ENCODE data around the gene PHF1.

Gene PHF1

GRCh38 chr6:33417903-33418689, 7.3 kb downstream of the PHF1 start, which contains the start of gene CUTA:
CUTA (minus strand) TSS chr6:33418107; CDS start chr6:33418000, 107 bp downstream.
- DNase-seq (ENCODE audit: low read depth) = peak; percentile 100

- peak; percentile 59 for DNase-seq (ENCODE audit: low read depth)
These were observed 8.0 kb downstream of the PHF1 start for GRCh38 chr6:33418690-33419291.

GRCh38 chr6:33419580-33420490, 9.0 kb downstream of the PHF1 start, which contains the start of gene SYNGAP1:
SYNGAP1 (plus strand) TSS chr6:33420065; CDS start chr6:33420265, 200 bp downstream.
- peak; percentile 58 for DNase-seq (ENCODE audit: low read depth)

- no peak for DNase-seq (ENCODE audit: low read depth)
These were observed 9.9 kb downstream of the PHF1 start for GRCh38 chr6:33420491-33421343.

- DNase-seq (ENCODE audit: low read depth) = no peak
These were observed 10.5 kb downstream of the PHF1 start for GRCh38 chr6:33421344-33421643.

GRCh38 chr6:33423777-33424176, 13.0 kb downstream of the PHF1 start:
- DNase-seq (ENCODE audit: low read depth) = no peak

- DNase-seq (ENCODE audit: low read depth) = no peak
These were observed 14.2 kb downstream of the PHF1 start for GRCh38 chr6:33424855-33425667.

- peak; percentile 87 for DNase-seq (ENCODE audit: low read depth)
These were observed 15.1 kb downstream of the PHF1 start for GRCh38 chr6:33425668-33426577.

- DNase-seq (ENCODE audit: low read depth) = no peak
These were observed 16.0 kb downstream of the PHF1 start for GRCh38 chr6:33426590-33427511.

GRCh38 chr6:33427585-33428223, 16.9 kb downstream of the PHF1 start:
- DNase-seq (ENCODE audit: low read depth) = no peak

GRCh38 chr6:33428224-33428965, 17.6 kb downstream of the PHF1 start:
- DNase-seq (ENCODE audit: low read depth) = peak; percentile 32

- no peak for DNase-seq (ENCODE audit: low read depth)
These were observed 18.3 kb downstream of the PHF1 start for GRCh38 chr6:33428966-33429749.

- no peak for DNase-seq (ENCODE audit: low read depth)
These were observed 18.9 kb downstream of the PHF1 start for GRCh38 chr6:33429750-33430052.

GRCh38 chr6:33430334-33430733, 19.5 kb downstream of the PHF1 start:
- DNase-seq (ENCODE audit: low read depth) = no peak

GRCh38 chr6:33430991-33431879, 20.4 kb downstream of the PHF1 start:
- peak; percentile 82 for DNase-seq (ENCODE audit: low read depth)
